LNCAP (cell line): ENCODE data around the gene CSMD2.

Experiments used
- TF ChIP-seq, protein P1 (sequence below): fragments of 450-650 bp; IDR thresholded peaks from 2 replicates; pipeline ENCODE4 v1.5.1; 2017; ENCODE audit warnings: mild to moderate bottlenecking

Gene CSMD2

DNA sequence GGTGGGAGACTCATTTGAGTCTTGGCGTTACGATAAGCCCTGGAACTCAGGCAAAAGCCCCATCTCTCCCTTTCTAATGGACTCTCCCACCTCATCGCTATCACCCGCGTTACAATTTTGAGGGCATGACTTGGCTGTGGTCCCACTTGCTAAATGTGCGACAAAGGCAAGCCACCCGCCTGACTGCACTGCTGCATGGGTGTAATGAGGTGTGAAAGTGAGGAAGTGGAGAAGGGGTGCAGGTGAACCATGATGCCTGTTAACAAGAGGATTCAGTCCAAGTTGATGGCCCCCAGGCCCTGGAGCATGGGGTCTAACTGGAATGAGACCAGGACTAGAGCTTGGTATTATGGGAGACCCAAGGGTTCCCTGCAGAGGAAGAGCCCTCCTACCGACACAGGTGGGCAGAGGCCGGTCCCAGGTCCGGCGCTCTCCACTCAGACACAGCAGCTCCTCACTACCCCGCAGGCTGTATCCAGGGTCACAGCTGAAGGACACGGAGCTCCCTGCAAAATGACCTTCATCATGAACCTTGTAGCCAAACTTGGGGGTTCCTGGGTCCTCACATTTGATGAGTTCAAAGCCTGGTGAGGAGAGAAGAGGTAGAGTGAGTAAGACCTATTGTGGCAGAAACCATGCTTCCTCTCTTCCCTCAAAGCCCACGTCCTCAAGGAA, 466.5 kb downstream of the CSMD2 start:
- TF ChIP-seq, protein P1, sequence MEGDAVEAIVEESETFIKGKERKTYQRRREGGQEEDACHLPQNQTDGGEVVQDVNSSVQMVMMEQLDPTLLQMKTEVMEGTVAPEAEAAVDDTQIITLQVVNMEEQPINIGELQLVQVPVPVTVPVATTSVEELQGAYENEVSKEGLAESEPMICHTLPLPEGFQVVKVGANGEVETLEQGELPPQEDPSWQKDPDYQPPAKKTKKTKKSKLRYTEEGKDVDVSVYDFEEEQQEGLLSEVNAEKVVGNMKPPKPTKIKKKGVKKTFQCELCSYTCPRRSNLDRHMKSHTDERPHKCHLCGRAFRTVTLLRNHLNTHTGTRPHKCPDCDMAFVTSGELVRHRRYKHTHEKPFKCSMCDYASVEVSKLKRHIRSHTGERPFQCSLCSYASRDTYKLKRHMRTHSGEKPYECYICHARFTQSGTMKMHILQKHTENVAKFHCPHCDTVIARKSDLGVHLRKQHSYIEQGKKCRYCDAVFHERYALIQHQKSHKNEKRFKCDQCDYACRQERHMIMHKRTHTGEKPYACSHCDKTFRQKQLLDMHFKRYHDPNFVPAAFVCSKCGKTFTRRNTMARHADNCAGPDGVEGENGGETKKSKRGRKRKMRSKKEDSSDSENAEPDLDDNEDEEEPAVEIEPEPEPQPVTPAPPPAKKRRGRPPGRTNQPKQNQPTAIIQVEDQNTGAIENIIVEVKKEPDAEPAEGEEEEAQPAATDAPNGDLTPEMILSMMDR: no peak

DNA sequence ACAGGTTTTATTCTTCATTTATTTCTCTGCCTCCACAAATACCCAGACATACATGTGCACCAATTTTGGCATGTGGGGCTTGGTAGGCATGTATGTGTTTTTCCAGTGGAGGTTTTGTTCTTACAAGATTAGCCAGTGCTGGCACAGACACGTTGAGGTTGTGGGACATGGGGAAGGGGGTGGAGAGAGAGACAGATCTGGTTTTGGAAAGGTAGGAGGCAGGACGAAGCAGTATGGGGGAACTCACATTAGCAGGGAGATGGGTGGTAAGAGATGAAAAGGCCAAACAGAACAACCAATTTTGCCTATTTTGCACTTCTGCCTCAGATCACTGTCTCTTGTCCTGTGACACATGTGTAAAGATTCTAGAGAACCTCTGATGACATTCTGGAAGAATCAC, 467.2 kb downstream of the CSMD2 start:
- TF ChIP-seq, protein P1: no peak

DNA sequence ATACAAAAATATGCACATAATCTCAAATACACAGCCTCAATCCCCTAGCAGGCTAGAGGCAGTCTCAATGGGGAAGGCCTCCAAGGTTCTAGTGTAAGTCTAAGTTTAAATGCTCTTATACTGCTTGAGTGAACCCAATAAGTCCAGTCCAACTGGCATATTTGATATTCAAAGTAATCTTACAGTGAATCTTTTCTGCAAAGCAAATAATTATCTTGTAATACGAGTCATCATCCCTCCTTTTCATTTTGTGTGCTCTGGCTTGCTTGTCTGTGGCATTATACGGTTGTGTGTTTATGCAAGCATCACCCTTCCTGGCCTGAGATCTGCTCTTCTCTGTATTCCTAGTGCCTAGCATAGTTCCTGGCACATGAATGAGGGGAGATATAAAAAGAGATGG, 468.1 kb downstream of the CSMD2 start:
- TF ChIP-seq, protein P1: no peak

DNA sequence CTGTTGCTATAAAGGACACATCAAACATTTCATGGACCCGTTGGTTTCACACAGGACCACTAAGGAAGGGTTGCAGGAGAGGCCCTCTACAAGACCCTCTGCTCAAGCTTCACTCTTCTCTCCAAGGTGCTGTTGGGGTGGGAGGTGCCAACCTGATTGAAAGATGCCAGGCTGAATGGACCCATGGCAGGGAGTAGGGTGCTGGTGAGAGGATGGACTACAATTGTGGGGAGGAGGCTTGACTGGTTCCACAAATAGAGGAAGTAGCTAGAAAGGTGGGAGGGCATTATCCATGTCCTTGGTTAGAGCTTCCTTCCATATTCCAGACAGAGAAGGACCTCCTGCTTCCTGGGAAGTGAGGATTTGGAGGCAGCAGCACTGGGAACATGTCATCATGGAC, 468.7 kb downstream of the CSMD2 start:
- TF ChIP-seq, protein P1: no peak

DNA sequence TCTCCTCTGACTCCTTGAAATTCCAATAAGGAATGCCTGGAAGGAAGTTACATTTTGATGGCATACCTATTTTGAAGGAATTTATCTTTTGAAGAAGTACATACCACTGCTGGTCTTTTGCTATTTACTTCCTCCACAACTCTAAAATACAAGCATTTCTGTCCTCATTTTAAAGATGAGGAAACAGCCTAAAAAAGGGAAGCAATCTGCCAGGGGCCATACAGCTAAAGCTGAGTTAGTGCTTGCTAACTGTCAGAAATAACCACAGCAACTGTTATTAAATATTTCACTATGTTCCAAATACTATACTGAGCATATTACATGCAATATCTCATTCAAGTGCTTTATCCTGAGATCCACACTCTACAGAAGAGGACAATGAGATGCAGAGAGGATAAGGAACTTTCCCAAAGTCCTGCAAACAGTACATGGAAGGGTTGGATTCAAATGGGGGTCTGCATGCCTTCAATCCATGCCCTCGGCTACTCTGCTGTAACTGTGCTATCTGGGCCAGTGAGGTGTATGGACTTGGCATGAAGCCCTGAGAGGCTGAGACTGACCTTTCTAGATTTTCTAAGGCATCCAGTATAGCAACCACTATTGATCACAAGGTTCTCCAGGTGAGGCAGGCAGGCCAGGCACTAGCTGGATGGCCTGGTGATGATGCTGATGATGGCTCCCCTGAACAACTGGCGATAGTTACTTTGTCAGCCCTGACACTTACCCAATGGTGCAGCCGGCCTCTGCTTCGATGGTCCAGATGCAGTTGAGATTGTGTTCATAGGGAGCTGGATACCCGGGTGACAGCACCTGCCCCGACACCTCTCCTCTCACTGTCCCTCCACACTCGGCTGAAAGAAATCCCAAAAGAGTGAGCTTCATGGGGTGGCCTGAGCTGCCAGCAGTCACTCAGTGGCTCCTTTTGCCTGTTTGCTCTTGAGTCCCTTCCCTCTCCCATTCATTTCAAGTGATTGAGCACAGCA, 472.5 kb downstream of the CSMD2 start:
- TF ChIP-seq, protein P1: no peak

DNA sequence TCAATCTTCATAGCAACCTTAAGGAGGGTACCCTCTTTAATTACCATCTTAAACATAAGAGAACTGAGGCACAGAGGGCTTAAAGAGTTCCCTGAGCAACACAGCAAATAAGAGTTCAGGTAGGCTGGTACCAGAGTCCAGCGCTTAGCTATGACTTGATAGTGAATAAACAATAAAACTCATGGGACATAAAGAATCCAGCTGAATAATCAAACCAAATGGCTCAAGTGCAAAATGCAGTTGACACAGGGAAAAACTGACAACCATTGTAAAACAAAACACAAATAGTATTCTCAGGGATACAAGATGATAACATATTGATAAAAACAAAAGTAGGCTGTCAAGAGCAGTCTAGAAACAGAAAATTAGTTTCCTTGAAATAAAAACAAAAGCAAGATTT, 478.0 kb downstream of the CSMD2 start:
- TF ChIP-seq, protein P1: no peak

DNA sequence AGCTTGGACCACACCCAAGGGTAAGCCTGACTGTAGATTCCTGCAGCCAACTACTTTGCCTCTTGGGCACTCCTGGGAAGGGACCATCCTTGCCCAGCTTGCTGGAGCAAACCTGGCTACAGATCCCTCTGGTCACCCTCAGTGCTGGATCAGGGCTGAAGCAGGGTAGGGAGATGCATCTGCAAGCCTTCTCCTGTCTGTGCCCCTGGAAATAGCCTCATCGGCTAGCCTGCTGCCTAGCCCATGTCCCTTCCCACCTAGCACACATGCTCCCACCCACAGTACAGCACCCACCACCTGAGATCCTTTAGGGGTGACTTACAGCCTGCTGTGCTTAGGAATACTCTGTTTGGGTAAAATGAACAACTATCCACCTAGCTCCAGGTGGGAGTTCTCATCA, 478.5 kb downstream of the CSMD2 start:
- TF ChIP-seq, protein P1: no peak
